Measurements from ENCODE around the gene CHRM1. TPM values are rescaled to one million over a fixed set of nuclear protein-coding genes. Genes with fewer than 3 reads are reported as not detected.

Gene CHRM1
- total and polyA plus RNA-seq, 2 of the 13 experiments (the other 11 are each of a cell fraction or from before 2014, with no cell fraction given), result not detected

GRCh38 chr11:62881579-62882430, 39.4 kb downstream of the CHRM1 start (continued):
- TF ChIP-seq, protein P1, sequence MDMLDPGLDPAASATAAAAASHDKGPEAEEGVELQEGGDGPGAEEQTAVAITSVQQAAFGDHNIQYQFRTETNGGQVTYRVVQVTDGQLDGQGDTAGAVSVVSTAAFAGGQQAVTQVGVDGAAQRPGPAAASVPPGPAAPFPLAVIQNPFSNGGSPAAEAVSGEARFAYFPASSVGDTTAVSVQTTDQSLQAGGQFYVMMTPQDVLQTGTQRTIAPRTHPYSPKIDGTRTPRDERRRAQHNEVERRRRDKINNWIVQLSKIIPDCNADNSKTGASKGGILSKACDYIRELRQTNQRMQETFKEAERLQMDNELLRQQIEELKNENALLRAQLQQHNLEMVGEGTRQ (IDR thresholded peaks at IDR 0.05; ENCODE audit: low read depth, low read length), result 0 out of 2 replicates have a peak, but pooled peaks have one; percentile 2
- TF ChIP-seq, protein P1 (CRISPR knock-in tag; IDR thresholded peaks at IDR 0.05; ENCODE audit: borderline replicate concordance), result no peak
- peak; percentile 70 for TF ChIP-seq NFE2L2 (IDR thresholded peaks at IDR 0.05; ENCODE audit: low read length)
- TF ChIP-seq, protein P2, sequence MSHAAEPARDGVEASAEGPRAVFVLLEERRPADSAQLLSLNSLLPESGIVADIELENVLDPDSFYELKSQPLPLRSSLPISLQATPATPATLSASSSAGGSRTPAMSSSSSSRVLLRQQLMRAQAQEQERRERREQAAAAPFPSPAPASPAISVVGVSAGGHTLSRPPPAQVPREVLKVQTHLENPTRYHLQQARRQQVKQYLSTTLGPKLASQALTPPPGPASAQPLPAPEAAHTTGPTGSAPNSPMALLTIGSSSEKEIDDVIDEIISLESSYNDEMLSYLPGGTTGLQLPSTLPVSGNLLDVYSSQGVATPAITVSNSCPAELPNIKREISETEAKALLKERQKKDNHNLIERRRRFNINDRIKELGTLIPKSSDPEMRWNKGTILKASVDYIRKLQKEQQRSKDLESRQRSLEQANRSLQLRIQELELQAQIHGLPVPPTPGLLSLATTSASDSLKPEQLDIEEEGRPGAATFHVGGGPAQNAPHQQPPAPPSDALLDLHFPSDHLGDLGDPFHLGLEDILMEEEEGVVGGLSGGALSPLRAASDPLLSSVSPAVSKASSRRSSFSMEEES (CRISPR knock-in tag; IDR thresholded peaks at IDR 0.05), result peak; percentile 91
- 0 out of 2 replicates have a peak, but pooled peaks have one; percentile 15 for TF ChIP-seq ZNF790 (CRISPR knock-in tag; IDR thresholded peaks at IDR 0.05; ENCODE audit: borderline replicate concordance)
- TF ChIP-seq MIER3 (CRISPR knock-in tag; IDR thresholded peaks at IDR 0.05; ENCODE audit: borderline replicate concordance), result peak; percentile 12
- peak; percentile 59; the same call in 1 of the 2 replicates for TF ChIP-seq KLF6 (CRISPR knock-in tag; IDR thresholded peaks at IDR 0.05)
- TF ChIP-seq NCOR1 (IDR thresholded peaks at IDR 0.05; ENCODE audit: borderline replicate concordance, low read length), result peak; percentile 8; the same call in 1 of the 2 replicates
- peak; percentile 78 for TF ChIP-seq TCF7 (IDR thresholded peaks at IDR 0.05; ENCODE audit: low read depth)
- peak; percentile 36; the same call in 1 of the 2 replicates for TF ChIP-seq KAT8 (CRISPR knock-in tag; IDR thresholded peaks at IDR 0.05)
- TF ChIP-seq ZNF34 (CRISPR knock-in tag; IDR thresholded peaks at IDR 0.05; ENCODE audit: borderline replicate concordance), result no peak
- peak; percentile 17 for TF ChIP-seq CCAR2 (optimal IDR thresholded peaks at IDR 0.05; ENCODE audit: low read depth, low read length)
- TF ChIP-seq, protein P3, sequence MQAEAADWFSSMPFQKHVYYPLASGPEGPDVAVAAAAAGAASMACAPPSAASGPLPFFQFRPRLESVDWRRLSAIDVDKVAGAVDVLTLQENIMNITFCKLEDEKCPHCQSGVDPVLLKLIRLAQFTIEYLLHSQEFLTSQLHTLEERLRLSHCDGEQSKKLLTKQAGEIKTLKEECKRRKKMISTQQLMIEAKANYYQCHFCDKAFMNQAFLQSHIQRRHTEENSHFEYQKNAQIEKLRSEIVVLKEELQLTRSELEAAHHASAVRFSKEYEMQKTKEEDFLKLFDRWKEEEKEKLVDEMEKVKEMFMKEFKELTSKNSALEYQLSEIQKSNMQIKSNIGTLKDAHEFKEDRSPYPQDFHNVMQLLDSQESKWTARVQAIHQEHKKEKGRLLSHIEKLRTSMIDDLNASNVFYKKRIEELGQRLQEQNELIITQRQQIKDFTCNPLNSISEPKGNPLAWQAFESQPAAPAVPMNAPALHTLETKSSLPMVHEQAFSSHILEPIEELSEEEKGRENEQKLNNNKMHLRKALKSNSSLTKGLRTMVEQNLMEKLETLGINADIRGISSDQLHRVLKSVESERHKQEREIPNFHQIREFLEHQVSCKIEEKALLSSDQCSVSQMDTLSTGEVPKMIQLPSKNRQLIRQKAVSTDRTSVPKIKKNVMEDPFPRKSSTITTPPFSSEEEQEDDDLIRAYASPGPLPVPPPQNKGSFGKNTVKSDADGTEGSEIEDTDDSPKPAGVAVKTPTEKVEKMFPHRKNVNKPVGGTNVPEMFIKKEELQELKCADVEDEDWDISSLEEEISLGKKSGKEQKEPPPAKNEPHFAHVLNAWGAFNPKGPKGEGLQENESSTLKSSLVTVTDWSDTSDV (CRISPR knock-in tag; IDR thresholded peaks at IDR 0.05), result no peak
- no peak for TF ChIP-seq TMF1 (CRISPR knock-in tag; IDR thresholded peaks at IDR 0.05; ENCODE audit: low read depth)
- 0 out of 2 replicates have a peak, but pooled peaks have one; percentile 2 for TF ChIP-seq SP5 (CRISPR knock-in tag; IDR thresholded peaks at IDR 0.05; ENCODE audit: borderline replicate concordance, low read depth)
- TF ChIP-seq CEBPB (IDR thresholded peaks at IDR 0.05; ENCODE audit: borderline replicate concordance, low read depth, low read length), result peak; percentile 78; the same call in 1 of the 2 replicates
- TF ChIP-seq RBM22 (optimal IDR thresholded peaks at IDR 0.05; ENCODE audit: low read length), result peak; percentile 33
- TF ChIP-seq MYC (CRISPR knock-in tag; IDR thresholded peaks at IDR 0.05; ENCODE audit: borderline replicate concordance), result no peak
- TF ChIP-seq, protein P4, sequence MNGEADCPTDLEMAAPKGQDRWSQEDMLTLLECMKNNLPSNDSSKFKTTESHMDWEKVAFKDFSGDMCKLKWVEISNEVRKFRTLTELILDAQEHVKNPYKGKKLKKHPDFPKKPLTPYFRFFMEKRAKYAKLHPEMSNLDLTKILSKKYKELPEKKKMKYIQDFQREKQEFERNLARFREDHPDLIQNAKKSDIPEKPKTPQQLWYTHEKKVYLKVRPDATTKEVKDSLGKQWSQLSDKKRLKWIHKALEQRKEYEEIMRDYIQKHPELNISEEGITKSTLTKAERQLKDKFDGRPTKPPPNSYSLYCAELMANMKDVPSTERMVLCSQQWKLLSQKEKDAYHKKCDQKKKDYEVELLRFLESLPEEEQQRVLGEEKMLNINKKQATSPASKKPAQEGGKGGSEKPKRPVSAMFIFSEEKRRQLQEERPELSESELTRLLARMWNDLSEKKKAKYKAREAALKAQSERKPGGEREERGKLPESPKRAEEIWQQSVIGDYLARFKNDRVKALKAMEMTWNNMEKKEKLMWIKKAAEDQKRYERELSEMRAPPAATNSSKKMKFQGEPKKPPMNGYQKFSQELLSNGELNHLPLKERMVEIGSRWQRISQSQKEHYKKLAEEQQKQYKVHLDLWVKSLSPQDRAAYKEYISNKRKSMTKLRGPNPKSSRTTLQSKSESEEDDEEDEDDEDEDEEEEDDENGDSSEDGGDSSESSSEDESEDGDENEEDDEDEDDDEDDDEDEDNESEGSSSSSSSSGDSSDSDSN (CRISPR knock-in tag; IDR thresholded peaks at IDR 0.05), result no peak
- TF ChIP-seq POLR2A (IDR thresholded peaks at IDR 0.05; ENCODE audit: insufficient read depth in 1 of 2, low read depth in 2 of 2, low read length in 2 of 2), result peak in 1 of 2 experiments; percentile 50; a peak in 1 of 4 replicates
- TF ChIP-seq MAX (IDR thresholded peaks at IDR 0.05), result 0 out of 2 replicates have a peak, but pooled peaks have one; percentile 7

All from HepG2 (cell line).